ENCODE measurements around the gene PRKRIP1. TPM values are rescaled to one million over a fixed set of nuclear protein-coding genes. Genes with fewer than 3 reads are reported as not detected.

Gene PRKRIP1
- total and polyA plus RNA-seq, 4 donors = 5.4 to 15.8 (median 7.1) TPM

DNA sequence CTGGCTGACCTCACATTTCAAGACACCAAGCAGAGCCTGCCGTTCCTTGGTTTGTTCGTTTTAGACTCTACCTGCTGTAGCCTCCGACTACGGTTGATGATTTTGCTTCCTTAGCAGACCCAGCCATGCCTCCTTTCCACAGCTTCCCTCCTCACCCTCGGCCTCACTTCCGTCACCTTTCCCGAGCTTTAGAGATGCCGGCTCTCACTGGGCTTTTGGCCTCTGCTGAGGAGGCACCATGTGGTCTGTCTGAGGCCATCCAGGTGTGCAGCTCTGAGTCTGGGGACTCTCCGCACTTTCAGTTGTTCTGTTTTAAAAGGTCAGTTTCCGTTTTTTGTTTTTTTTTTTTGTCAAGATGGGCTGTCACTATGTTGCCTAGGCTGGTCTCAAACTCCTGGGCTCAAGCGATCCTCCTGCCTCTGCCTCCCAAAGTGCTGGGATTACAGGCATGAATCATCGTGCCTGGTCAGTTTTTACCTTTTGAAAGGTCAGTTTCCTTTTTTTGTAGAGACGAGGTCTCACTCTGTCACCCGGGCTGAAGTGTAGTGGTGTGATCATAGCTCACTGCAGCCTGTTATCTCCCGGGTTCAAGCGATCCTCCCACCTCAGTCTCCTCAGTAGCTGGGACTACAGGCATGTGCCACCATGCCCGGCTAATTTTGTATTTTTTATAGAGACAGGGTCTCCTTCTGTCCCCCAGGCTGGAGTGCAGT, 49.0 kb downstream of the PRKRIP1 start:
- Histone ChIP-seq H3K4me3 (ENCODE audit: low read depth in 1 of 3, low read length in 3 of 3) (no peak overlapping the region), H3K4me1 (ENCODE audit: control insufficient read depth in 4 of 4, insufficient read depth in 4 of 4, low read length in 3 of 4) (no peaks in the 10 kb centered on the region)

DNA sequence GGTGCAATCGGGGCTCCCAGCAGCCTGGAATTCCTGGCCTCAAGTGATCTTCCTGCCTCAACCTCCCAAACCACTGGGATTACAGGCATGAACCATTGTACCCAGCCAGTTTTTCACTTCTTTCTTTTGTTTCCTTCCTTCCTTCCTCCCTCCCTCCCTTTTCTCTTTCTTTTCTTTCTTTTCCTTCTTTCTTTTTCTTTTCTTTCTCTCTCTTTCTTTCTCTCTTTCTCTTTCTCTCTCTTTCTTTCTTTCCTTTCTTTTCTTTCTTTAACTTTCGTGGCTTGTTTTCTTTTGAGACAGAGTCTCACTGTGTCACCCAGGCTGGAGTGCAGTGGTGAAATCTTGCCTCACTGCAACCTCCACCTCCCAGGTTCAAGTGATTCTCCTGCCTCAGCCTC, 49.5 kb downstream of the PRKRIP1 start:
- no peaks in the 10 kb centered on the region for H3K9me3 ChIP-seq (ENCODE audit: control insufficient read depth in 4 of 4, low read length in 3 of 4)
- H3K9ac ChIP-seq (ENCODE audit: low read depth in 1 of 2, low read length in 2 of 2) = no peak overlapping the region
- TF ChIP-seq HNF4G (IDR thresholded peaks at IDR 0.05) = no peak
- no peak for TF ChIP-seq RAD21 (IDR thresholded peaks at IDR 0.05)
- TF ChIP-seq FOXA2 (IDR thresholded peaks at IDR 0.05) = no peak
- TF ChIP-seq FOXA1 (IDR thresholded peaks at IDR 0.05) = no peak
- no peak for TF ChIP-seq JUND (IDR thresholded peaks at IDR 0.05)
- TF ChIP-seq GABPA (IDR thresholded peaks at IDR 0.05 in 1 of 2, conservative IDR thresholded peaks at IDR 0.05 in 1 of 2) = no peak
- TF ChIP-seq, protein P1, sequence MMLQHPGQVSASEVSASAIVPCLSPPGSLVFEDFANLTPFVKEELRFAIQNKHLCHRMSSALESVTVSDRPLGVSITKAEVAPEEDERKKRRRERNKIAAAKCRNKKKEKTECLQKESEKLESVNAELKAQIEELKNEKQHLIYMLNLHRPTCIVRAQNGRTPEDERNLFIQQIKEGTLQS (IDR thresholded peaks at IDR 0.05) = no peak
- TF ChIP-seq EGR1 (IDR thresholded peaks at IDR 0.05; ENCODE audit: low read depth in 2 of 2) = no peak
- TF ChIP-seq SP1 (IDR thresholded peaks at IDR 0.05) = no peak
- no peak for TF ChIP-seq CTCF (IDR thresholded peaks at IDR 0.05; ENCODE audit: low read depth, low read length, missing input control)
- TF ChIP-seq YY1 (IDR thresholded peaks at IDR 0.05) = no peak
- TF ChIP-seq, protein P2, sequence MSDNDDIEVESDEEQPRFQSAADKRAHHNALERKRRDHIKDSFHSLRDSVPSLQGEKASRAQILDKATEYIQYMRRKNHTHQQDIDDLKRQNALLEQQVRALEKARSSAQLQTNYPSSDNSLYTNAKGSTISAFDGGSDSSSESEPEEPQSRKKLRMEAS (IDR thresholded peaks at IDR 0.05) = no peak
- TF ChIP-seq TAF1 (conservative IDR thresholded peaks at IDR 0.05) = no peak
- TF ChIP-seq RXRA (IDR thresholded peaks at IDR 0.05) = no peak
- TF ChIP-seq NR2F2 (IDR thresholded peaks at IDR 0.05) = no peak
- TF ChIP-seq REST (IDR thresholded peaks at IDR 0.05) = no peak
- H3K27me3 ChIP-seq (ENCODE audit: control insufficient read depth in 4 of 4, insufficient read depth in 4 of 4, low read length in 3 of 4) = no peaks in the 10 kb centered on the region
- no peak for DNase-seq (ENCODE audit: low spot score)
- 65% methylated on average over 2 of the region's 2 CpGs for WGBS
- peaks cover 0 to 2% (median 0%) of the 10 kb centered on the region in 4 donors for H3K36me3 ChIP-seq (ENCODE audit: control insufficient read depth in 4 of 4, insufficient read depth in 3 of 4, low read depth in 1 of 4, low read length in 3 of 4)
- H3K27ac ChIP-seq (ENCODE audit: low read depth in 1 of 2, low read length in 2 of 2) = no peak overlapping the region
- no peak overlapping the region for H3K4me3 ChIP-seq (ENCODE audit: low read depth in 1 of 3, low read length in 3 of 3)
- no peaks in the 10 kb centered on the region for H3K4me1 ChIP-seq (ENCODE audit: control insufficient read depth in 4 of 4, insufficient read depth in 4 of 4, low read length in 3 of 4)

More for the DNA sequence above, 49.0 kb downstream of the PRKRIP1 start:
- 91% methylated on average over 17 of the region's 17 CpGs for WGBS
- H3K36me3 ChIP-seq (ENCODE audit: control insufficient read depth in 4 of 4, insufficient read depth in 3 of 4, low read depth in 1 of 4, low read length in 3 of 4) = peaks cover 0 to 2% (median 0%) of the 10 kb centered on the region in 4 donors
- no peak overlapping the region for H3K27ac ChIP-seq (ENCODE audit: low read depth in 1 of 2, low read length in 2 of 2)
- H3K27me3 ChIP-seq (ENCODE audit: control insufficient read depth in 4 of 4, insufficient read depth in 4 of 4, low read length in 3 of 4) = no peaks in the 10 kb centered on the region
- DNase-seq (ENCODE audit: low spot score) = no peak
- H3K9me3 ChIP-seq (ENCODE audit: control insufficient read depth in 4 of 4, low read length in 3 of 4) = no peaks in the 10 kb centered on the region
- TF ChIP-seq SP1 (IDR thresholded peaks at IDR 0.05) (no peak), RAD21 (IDR thresholded peaks at IDR 0.05) (no peak), NR2F2 (IDR thresholded peaks at IDR 0.05) (no peak), REST (IDR thresholded peaks at IDR 0.05) (no peak), HNF4G (IDR thresholded peaks at IDR 0.05) (no peak), GABPA (IDR thresholded peaks at IDR 0.05 in 1 of 2, conservative IDR thresholded peaks at IDR 0.05 in 1 of 2) (no peak), FOXA2 (IDR thresholded peaks at IDR 0.05) (no peak), EGR1 (IDR thresholded peaks at IDR 0.05; ENCODE audit: low read depth in 2 of 2) (no peak)
- TF ChIP-seq, protein P2 (IDR thresholded peaks at IDR 0.05) = no peak
- H3K9ac ChIP-seq (ENCODE audit: low read depth in 1 of 2, low read length in 2 of 2) = no peak overlapping the region

Data from liver (tissue), 9 donors.